ENCODE data around the gene VPS26B. TPM values are rescaled to one million over a fixed set of nuclear protein-coding genes. Genes with fewer than 3 reads are reported as not detected.
"Not testable (repeated sequence)": the region's sequence is repeated elsewhere in the genome, so short reads cannot be mapped to it uniquely, and the experiment has no call there.

Gene VPS26B
- 25.1 and 25.4 TPM in 2 replicates for total RNA-seq (2014; rRNA removed; shearing (Covaris generic))

GRCh38 chr11:134223836-134224709, at the start of gene VPS26B, which contains the start of gene NCAPD3:
VPS26B (plus strand) TSS chr11:134224671; CDS start chr11:134225123, 452 bp downstream.
NCAPD3 (minus strand) TSS chr11:134223967; CDS start chr11:134223926, 41 bp downstream.
- DNase-seq (ENCODE audit: low spot score) = peak; percentile 84

GRCh38 chr11:134176284-134176683, 48.2 kb upstream of the VPS26B start:
- DNase-seq (ENCODE audit: low spot score) = no peak

GRCh38 chr11:134178032-134178674, 46.3 kb upstream of the VPS26B start:
- no peak for DNase-seq (ENCODE audit: low spot score)

- no peak for DNase-seq (ENCODE audit: low spot score)
Measured at GRCh38 chr11:134181707-134182106, 42.8 kb upstream of the VPS26B start.

- DNase-seq (ENCODE audit: low spot score) = not testable (repeated sequence)
Measured at GRCh38 chr11:134188092-134188491, 36.4 kb upstream of the VPS26B start.

GRCh38 chr11:134196756-134197155, 27.7 kb upstream of the VPS26B start:
- no peak for DNase-seq (ENCODE audit: low spot score)

GRCh38 chr11:134199531-134199930, 24.9 kb upstream of the VPS26B start:
- DNase-seq (ENCODE audit: low spot score) = no peak

- DNase-seq (ENCODE audit: low spot score) = no peak
Measured at GRCh38 chr11:134200688-134201087, 23.8 kb upstream of the VPS26B start.

- DNase-seq (ENCODE audit: low spot score) = no peak
Measured at GRCh38 chr11:134202661-134203060, 21.8 kb upstream of the VPS26B start.

GRCh38 chr11:134205729-134206128, 18.7 kb upstream of the VPS26B start:
- DNase-seq (ENCODE audit: low spot score) = no peak

GRCh38 chr11:134206185-134206584, 18.3 kb upstream of the VPS26B start:
- DNase-seq (ENCODE audit: low spot score) = no peak

GRCh38 chr11:134207538-134208239, 16.8 kb upstream of the VPS26B start:
- no peak for DNase-seq (ENCODE audit: low spot score)

GRCh38 chr11:134215836-134216235, 8.6 kb upstream of the VPS26B start:
- DNase-seq (ENCODE audit: low spot score) = no peak

GRCh38 chr11:134216816-134217215, 7.7 kb upstream of the VPS26B start:
- no peak for DNase-seq (ENCODE audit: low spot score)

GRCh38 chr11:134223121-134223520, 1.4 kb upstream of the VPS26B start:
- no peak for DNase-seq (ENCODE audit: low spot score)

GRCh38 chr11:134224710-134225664, 516 bp downstream of the VPS26B start:
- peak; percentile 16 for DNase-seq (ENCODE audit: low spot score)

GRCh38 chr11:134226806-134227325, 2.4 kb downstream of the VPS26B start:
- no peak for DNase-seq (ENCODE audit: low spot score)

GRCh38 chr11:134228625-134229024, 4.2 kb downstream of the VPS26B start:
- DNase-seq (ENCODE audit: low spot score) = no peak

- no peak for DNase-seq (ENCODE audit: low spot score)
Measured at GRCh38 chr11:134229126-134229790, 4.8 kb downstream of the VPS26B start.

- no peak for DNase-seq (ENCODE audit: low spot score)
Measured at GRCh38 chr11:134230339-134230738, 5.9 kb downstream of the VPS26B start.
